Measurements from ENCODE around the gene GTF2H1.

The GTF2H1 gene

DNA sequence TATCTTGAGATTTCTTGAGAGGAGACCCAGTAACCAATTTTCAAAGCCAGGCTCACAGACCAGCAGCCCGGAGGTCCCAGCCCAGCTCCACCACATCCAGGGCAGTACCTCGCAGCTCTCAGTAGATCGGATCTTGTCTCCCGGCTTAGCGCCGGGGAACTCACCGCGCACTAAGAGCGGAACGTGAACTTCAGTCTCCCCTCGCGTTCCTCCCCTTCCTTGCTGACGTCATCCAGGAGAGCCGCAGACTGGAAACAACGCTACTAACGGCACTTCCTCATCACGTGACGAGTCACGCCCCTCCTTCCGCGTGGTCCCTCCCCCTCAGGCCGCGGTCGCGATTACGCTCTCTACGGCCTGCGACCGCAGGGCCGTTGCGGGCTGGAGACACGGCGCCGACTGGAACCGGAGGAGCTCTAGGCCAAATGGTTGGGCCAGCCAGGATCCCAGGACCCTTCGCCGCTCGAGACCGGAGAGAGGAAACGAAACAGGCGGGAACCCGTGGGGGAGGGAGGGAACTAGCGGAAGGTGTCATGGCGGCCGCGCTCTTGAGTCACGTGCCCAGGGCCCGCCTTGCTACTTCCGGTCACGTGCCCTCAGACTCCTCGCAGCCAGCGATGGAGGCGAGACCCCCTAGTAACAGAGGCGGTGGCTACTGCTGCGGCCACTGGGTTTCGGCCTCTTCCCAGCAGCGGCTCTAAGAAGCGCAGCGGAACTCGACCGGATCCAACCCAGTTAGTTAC is at the start of gene GTF2H1, which contains the start of gene HPS5:
TSS of gene GTF2H1 (plus strand) at position 599 of the 743 bp plus-strand sequence. CDS start 10,508 bp downstream, outside the sequence.
TSS of gene HPS5 (minus strand) at position 172 of the 743 bp plus-strand sequence. CDS start 4,282 bp downstream, outside the sequence.
- peak; percentile 95 for DNase-seq

DNA sequence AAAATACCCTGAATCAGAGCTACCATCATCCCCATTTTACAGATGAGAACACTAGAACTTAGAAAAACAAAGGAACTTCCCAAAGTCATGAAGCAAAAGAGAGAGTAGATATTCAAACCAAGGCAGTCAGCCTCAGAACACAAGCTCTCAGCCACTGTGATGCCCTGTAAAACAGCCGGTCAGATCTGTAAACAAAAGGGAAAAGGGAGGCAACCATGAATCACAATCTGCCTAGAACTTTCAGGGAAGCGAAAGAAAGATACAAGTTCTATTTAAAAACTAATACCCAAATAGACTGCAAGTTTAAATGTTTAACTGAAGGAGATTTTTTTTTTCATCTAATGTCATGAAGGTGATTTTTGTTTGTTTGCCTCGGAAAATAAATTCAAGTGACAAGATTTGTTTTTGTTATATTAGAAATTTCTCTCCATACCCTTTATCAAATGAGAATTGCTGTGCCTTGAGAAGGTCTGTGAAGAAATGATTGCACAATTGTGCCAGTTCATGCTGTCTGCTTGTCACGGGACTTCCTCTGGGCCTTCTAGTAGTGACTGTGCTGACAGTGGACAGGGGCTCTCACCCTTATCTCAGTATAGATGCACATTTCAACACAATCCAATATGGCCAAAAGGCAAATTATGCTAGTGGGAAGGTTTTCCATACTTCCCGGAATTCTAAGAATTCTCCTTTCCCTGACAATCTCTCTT is 44.6 kb upstream of the GTF2H1 start:
- DNase-seq, result no peak

DNA sequence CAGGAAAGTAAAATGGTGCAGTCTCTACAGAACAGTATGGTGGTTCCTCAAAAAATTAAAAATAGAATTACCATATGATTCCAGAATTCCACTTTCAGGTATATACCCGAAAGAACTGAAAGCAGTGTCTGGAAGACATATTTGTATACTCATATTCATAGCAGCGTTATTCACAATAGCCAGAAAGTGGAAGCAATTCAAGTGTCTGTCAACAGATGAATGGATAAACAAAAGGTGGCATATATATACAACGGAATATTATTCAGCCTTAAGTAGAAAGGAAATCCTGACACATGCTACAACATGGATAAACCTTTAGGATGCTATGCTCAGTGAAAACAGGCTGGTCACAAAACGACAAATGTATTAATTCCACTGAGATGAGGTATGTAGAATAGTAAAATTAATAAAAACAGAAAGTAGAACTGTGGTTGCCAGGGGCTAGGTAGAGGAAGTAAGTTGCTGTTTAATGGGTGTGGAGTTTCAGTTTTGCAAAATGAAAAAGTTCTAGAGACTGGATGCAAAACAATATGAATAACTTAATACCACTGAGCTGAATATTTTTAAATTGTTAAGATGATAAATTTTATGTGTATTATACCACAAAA is 41.8 kb upstream of the GTF2H1 start:
- DNase-seq, result no peak

DNA sequence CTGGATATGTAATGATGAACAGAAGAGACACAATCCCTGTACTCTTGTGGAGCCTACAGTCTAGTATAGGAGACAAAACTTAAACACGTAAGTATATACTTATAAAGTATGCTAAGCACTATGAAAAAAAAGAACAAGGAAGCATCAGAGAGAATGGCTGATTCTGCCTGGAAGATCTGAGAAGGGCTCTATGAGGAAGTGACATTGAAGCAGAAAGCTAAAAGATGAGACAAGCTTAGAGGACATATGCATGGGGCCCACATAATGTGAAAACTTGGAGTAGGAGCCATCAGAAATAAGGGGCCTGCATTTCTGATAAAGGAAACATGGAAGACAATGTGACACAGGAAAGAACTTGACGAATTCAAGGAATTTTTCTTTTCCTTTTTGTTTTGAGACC is 39.7 kb upstream of the GTF2H1 start:
- DNase-seq, result no peak

DNA sequence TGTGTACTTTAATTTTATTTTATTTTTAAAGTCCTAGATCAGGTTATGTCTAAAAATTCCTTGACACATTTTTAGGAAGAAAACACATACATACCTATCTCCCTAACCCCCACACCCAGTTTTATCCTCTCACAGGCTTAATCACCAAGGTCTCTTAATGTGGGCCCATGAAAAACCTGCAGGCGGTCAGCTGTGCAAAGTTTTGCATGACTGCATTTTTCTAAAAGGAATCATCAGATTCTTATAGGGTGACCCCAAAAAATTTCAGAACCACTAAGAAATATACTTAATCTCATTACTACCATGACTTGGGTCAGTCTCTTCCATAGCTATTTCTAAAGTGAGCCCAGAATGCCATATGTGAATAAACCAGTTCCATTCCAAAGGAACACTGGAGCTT is 36.5 kb upstream of the GTF2H1 start:
- no peak for DNase-seq

DNA sequence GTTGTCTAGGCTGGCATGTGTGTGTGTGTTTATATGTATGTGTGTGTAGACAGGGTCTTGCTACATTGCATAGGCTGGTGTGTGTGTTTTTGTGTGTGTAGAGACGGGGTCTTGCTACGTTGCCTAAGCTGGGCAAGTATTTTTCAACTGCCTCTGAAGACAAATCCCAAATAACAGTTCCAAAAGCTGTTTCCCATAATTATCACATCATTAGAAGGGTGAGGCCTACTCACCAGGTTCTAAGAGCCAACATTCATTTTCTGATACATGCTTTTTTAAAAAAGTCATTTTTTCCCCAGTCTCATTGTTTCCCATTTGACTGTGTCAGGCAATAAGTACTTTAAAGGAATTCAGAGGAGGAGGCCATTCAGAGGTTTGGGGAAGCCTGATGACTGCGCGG is 33.5 kb upstream of the GTF2H1 start:
- no peak for DNase-seq

DNA sequence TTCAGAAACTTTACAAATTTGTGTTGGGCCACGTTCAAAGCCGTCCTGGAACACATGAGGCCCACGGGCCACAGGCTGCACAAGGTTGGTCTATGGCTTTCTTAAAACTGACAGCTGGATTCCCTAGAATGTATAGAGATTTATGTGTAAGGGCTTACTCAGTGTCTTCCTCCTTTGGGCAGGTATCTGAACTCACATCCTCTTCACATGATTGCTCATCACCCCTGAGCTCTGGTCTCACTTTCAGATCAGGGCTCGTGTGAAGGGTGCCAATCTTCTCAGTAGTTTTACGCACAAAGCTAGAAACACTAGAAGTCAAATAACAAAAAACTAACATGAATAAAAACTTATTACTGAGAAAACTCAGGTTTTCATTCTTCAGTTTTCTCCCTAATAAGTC is 27.5 kb upstream of the GTF2H1 start:
- no peak for DNase-seq

DNA sequence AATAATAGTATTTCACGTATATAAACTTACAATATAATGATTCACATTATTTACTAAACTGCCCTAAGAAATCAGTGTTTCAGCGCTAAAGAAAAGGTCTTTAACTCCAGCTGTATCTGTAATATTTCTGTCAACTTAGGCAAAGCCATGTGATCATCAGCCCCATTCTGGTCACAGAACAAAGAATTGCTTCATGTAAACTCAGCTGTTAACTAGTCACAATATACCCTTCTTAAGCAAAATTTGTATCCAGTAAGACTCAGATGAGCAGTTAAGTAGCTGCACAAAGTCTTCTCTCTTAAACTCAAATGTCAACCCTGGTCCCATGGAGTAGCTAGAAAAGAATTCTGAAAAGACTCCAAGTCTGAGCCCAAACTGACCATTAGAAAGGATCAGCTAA is 27.1 kb upstream of the GTF2H1 start:
- no peak for DNase-seq

DNA sequence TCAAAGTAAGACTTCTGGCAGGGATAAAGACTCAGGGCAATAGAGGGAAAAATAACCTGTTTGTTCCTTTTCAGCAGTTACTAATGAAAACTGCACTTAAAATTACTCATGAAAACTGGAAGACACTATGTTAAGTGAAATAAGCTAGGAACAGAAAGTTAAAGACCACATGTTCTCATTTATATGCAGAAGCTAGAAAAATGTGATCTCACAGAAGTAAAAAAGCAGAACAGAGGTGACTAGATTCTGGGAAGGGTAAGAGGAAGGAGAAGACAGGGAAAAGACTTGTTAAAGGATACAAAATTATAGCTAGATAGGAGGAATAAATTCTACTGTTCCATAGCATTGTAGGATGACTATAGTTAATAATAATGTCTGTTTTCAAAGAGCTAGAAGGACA is 22.6 kb upstream of the GTF2H1 start:
- DNase-seq, result no peak

DNA sequence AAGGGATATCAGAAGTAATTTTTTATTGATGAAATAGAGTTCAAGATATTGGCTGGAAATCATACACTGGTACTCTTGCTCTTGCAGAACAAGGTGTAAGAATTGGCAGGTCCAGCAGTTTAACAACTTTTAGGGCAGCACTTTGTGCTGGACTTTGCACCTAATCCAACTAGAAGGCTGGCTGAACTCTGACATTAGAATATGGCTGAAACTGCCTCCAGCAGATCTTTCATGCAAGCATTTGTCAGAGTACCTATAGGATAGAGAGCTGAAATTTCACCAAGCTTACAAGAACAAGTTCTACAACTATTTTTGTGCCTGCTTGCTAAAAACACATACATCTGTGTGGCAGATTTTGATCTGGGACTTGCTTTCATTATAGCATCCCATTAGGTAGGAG is 17.6 kb upstream of the GTF2H1 start:
- DNase-seq, result no peak

DNA sequence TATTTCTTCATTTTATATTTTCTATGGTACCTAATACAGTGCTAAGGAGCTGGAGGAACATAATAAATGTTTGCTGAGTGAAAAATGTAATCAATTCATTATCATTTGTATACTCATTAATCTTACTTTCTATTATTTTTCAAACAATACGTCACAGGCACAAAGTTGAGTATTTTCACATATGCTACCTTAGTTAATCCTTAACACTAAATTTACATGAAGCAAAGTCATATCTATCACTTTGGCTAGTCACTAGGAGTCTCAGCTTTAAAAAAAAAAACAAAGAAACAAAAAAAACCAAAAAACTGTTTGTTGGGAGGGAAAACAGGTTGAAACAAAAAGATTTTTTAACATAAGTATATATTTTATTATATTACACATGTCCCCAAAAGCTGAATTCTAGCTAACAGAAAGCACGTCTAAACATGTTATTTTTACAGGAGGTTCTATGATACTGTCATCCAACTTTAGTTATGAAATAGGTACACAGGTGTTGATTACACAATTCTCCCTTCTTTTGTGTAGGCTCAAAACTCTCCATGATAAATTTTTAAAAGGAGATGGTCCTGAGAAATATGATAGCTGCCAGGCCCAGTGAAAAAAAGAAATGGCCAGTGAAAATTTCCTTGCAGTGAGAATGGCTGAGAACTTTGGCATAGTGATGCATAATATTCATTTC is 14.8 kb upstream of the GTF2H1 start:
- DNase-seq, result no peak

DNA sequence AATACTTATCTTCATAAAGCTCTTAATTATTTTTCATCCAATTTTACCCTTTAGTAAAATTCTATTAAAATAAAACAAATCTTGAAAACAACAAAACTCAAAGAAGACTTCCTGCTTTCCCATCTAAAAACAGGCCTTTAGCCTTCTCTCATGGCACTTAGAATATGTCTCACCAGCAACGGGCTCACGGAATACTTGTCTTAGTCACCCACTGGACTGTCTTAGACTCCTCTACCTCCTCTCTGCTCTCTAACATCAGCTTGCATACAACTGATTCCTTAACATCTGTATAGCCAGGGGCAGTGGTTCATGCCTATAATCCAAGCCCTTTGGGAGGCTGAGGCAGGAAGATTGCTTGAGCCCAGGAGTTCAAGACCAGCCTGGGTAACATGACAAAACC is 14.1 kb upstream of the GTF2H1 start:
- DNase-seq, result no peak

DNA sequence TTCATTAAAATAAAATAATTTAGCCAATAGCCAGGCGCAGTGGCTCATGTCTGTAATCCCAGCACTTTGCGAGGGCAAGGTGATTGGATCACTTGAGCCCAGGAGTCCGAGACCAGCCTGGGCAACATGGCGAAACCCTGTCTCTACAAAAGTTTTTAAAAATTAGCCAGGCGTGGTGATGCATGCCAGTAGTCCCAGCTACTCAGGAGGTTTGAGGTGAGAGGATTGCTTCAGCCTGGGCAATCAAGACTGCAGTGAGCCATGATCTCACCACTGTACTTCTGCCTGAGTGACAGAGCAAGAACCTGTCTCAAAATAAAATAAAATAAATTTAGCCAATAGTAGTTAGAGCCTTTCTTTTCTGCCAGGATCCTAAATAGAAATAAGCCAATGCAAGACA is 12.7 kb upstream of the GTF2H1 start:
- no peak for DNase-seq

DNA sequence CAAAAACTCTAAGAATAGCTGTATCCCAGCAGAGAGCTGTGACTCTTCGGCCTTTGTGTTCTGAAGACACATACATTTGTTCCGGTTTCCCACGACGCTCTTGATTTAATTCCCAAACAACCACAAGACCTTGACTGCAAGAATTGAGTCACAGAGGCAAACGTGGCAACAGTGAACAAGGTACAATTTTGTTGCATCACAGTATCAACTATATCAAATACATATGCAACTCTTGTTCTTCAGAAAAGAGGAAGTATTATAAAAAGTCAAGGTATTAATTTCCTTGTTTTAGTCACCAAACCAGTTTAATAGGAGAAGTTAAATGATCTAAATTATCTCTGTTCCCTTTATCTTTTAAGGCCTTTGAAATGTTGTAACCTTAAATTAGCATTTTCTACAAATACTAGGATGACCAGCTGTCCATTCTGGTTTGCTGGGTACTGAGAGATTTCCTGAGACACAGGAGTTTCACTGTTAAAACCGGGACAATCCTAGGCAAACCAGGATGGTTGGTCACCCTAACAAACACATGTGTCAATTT is 11.5 kb upstream of the GTF2H1 start:
- DNase-seq, result no peak

DNA sequence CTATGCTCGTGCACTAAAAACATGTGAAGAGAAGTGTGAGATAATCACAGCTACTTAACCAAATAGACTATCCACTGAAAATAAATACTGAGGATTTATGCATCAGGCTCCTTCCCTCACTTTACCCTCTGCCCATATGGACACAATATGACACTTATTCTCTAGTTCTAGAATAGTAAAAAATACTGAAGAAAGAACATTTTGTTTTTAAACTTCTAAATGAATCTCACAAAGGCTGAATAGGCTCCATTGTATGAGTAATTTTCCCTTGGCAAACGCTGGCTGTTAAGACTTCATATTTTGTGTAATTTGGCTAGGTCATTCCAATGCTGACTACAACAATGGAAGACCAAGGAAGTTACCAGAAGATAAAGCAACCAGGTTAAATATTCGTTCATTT is 10.4 kb upstream of the GTF2H1 start:
- no peak for DNase-seq

DNA sequence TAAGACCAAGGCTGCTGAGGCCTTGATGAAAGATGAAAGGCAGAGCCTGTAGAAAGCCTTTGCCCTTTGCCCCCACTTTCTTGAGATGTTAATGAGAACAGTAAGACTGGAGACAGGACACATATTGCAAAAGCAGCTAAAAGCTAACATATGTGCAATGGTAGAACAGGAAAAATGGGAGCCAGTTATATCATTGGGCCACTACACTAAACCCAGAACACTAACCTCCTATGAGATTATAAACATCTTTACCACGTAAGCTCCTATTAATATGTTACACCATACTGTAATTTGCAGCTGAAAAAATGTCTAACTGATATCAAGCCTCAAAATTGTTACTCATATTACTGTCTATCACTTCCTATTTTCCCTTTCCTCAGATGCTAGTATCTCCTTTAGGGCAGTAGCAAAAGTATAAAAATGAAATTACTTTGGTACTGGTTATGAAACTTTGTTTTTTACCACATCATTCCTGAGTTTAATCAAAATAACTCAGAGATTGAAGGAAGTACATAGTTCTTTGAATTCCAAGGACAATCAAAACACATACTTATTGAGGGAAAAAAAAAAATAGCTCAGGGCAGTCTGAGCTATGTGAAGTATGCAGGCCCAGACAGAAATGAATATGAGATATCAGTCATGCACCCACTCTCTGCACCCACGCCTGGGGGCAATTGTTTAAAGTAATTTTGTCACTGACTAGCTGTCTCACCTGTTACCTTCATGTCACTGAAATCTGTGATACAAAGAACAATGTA is 9.5 kb upstream of the GTF2H1 start:
- no peak for DNase-seq

DNA sequence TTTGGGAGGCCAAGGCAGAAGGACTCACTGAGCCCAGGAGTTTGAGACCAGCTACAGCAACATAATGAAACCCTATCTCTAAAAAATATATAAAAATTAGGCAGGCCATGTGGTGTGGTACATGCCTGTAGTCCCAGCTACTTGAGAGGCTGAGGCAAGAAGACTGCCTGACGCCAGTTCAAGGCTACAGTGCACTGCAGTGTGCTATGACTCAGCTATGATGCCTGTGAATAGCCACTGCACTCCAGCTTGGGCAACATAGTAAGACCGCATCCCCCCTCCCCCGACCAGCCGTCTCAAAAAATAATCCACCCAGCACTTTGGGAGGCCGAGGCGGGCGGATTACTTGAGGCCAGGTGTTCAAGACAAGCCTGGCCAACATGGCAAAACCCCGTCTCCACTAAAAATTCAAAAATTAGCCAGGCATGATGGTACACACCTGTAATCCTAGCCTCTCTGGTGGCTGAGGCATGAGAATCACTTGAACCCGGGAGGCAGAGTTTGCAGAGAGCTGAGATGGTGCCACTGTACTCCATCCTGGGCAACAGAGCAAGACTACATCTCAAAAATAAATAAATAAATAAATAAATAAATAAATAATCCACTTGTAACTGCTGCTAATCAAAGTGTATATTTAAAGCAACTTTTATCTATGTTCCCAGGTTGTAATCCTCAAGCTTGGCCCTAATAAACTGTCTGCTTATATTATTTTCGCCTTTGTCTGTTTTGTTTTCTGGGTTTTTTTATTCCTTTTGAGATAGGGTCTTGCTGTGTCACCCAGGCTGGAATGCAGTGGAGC is 8.2 kb upstream of the GTF2H1 start:
- DNase-seq, result no peak

DNA sequence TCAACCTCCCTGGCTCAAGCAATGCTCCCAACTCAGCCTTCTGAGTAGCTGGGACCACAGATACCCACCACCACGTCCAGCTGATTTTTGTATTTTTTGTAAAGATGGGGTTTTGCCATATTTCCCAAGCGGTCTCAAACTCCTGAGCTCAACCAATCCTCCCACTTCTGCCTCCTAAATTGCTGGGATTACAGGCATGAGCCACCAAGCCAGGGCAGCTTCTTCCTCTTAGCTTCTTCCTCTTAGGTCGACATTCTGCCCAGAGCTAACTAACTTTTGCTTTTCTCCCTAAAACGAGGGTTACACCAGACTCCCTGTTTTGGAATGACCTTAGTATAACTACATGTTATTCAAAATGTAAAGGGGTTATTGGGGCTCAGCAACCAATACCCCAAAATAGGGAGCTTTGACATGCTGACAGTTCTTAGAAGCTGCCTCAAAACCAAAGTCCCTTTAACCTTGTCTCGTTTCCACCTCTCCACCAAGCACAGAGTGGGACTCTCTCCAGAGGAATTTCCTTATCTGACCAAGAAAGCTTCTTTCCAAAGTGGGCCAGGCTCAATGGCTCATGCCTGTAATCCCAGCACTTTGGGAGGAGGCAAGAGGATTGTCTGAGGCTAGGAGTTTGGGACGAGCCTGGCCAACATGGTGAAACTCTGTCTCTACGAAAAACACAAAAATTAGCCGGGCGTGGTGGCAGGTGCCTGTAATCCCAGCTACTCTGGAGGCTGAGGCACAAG is 7.4 kb upstream of the GTF2H1 start:
- no peak for DNase-seq

DNA sequence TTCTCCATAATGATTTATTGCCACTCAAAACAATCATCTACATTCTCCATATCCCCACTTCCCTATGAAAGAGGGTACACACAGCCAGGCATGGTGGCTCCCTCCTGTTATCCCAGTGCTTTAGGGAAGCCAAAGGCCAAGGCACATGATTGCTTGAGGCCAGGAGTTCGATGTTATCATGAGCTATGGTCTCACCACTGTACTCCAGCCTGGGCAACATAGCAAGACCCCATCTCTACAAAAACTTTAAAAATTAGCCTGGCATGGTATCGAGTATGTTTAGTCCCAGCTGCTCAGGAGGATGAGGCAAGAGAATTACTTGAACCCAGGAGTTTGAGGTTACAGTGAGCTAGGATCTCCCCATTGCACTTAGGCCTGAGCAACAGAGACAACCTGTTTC is 6.5 kb upstream of the GTF2H1 start:
- no peak for DNase-seq

DNA sequence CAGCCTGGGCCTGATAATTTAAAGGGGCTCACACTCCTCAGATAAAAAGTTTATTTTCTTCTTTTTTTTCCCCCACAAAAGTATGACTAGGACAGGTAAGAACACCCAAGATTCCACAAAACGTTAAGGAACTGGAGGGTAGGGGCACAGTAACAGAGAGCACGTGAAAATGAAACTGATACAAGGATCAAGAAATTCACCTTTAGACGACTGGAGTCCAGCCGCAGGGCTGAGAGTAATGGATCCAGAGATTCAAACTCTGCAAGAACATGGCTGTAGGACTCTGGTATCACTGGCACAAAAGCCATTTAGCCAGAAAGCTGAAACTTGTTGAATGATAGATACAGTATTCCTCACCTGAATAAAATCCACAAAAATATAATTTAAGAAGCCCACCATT is 4.8 kb upstream of the GTF2H1 start:
- DNase-seq, result no peak

DNA sequence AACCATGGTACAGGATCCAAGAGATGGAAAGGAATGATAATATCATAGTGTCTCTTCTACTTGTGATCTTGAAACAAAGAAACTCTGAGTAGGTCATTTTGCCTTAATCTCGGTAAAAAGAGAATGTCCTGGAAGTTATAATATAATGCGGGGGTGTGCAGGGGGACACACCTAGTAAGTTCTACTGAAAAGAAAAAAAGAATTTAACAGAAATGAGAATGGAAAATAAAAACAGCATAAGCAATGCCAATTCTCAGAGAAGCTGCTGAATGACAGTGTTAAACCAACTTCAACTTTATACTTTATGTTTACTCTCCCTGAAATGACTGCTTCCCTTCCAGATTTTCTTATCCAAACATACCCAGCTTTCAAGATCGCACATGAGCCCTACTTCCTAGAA is 2.5 kb upstream of the GTF2H1 start:
- DNase-seq, result no peak
